ENCODE data around the gene VCP.

The VCP gene

DNA sequence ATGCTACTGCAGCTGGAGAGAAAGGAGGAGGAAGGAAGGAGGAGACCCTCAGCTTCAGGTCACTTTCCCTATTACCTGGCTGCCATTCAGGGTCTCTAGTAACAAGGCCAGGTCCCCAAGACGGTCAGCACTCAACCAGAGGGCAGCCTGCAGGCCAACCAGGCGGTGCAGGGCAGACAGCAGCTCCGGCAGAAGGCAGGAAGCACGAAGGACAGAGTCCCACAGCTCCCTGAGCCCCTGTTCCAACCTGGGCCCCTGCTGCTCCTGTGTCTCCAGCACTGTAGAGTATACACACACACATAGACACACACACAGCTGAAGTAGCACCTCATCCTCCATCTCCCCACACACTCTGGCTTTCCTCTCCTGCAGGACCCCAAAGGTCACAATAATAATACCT, 5.6 kb upstream of the VCP start:
- no peaks in the 10 kb centered on the region for H3K27me3 ChIP-seq (ENCODE audit: control insufficient read depth in 1 of 2, insufficient read depth in 2 of 2, low read length in 2 of 2)
- H3K36me3 ChIP-seq (ENCODE audit: control insufficient read depth in 1 of 2, insufficient read depth in 2 of 2, low read length in 2 of 2), result peaks cover 0 to 23% of the 10 kb centered on the region in 2 donors
- peak overlapping the region; percentile 84 to 92 for H3K4me3 ChIP-seq (ENCODE audit: low read depth in 1 of 2, low read length in 2 of 2)
- H3K4me1 ChIP-seq (ENCODE audit: control insufficient read depth in 1 of 2, insufficient read depth in 2 of 2, low read length in 2 of 2), result peaks cover 16 to 24% of the 10 kb centered on the region in 2 donors
- no peak overlapping the region for H3K27ac ChIP-seq (ENCODE audit: low read depth, low read length)
- H3K9me3 ChIP-seq (ENCODE audit: control insufficient read depth in 1 of 2, low read length in 2 of 2), result no peaks in the 10 kb centered on the region
- peak overlapping the region in 1 of 2 donors; percentile 88 for H3K9ac ChIP-seq (ENCODE audit: low read depth in 1 of 2, low read length in 2 of 2)

DNA sequence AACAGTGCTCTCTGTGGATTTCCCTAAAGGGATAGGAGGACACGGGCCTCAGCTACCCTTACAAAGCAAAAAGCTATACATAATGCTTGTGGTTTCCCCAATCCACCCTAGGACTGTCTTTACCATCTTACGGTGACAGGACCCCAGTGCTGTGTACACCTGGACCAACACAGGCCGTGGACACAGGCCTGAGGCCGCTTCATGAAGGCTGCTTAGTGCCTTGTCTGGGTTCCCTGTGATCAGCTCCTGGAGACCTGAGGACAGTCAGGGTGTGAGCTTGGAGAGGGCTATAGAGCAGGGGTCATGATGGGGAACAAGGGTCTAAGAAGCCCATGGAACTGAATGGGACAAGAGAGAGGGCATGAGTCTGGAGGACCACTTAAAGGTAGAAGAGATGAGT, 4.4 kb upstream of the VCP start:
- Histone ChIP-seq H3K4me3 (ENCODE audit: low read depth in 1 of 2, low read length in 2 of 2) (no peak overlapping the region), H3K27ac (ENCODE audit: low read depth, low read length) (no peak overlapping the region), H3K9ac (ENCODE audit: low read depth in 1 of 2, low read length in 2 of 2) (no peak overlapping the region), H3K9me3 (ENCODE audit: control insufficient read depth in 1 of 2, low read length in 2 of 2) (no peaks in the 10 kb centered on the region), H3K27me3 (ENCODE audit: control insufficient read depth in 1 of 2, insufficient read depth in 2 of 2, low read length in 2 of 2) (no peaks in the 10 kb centered on the region), H3K36me3 (ENCODE audit: control insufficient read depth in 1 of 2, insufficient read depth in 2 of 2, low read length in 2 of 2) (peaks cover 0 to 23% of the 10 kb centered on the region in 2 donors), H3K4me1 (ENCODE audit: control insufficient read depth in 1 of 2, insufficient read depth in 2 of 2, low read length in 2 of 2) (peaks cover 20 to 27% of the 10 kb centered on the region in 2 donors)

DNA sequence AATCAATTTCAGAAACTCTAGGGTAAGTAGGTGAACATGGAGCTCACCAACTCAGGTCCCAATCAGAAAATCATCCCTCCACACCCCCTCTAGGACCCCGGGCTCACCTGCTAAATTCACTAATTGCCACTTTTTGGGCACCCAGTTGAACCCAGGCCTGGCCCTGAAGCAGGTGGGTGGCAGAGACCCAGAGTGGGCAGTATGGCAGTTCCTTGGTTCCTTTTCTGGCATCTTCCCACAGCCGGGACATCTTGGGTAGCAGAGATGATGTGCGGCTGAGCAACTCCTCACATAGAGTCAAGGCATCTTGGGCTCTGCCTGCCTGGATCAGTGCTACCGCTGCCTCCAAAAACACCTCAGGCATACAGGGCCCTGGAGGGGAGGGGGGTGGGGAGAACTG, 2.9 kb upstream of the VCP start:
- Histone ChIP-seq H3K4me3 (ENCODE audit: low read depth in 1 of 2, low read length in 2 of 2) (no peak overlapping the region), H3K9ac (ENCODE audit: low read depth in 1 of 2, low read length in 2 of 2) (no peak overlapping the region), H3K27me3 (ENCODE audit: control insufficient read depth in 1 of 2, insufficient read depth in 2 of 2, low read length in 2 of 2) (no peaks in the 10 kb centered on the region), H3K4me1 (ENCODE audit: control insufficient read depth in 1 of 2, insufficient read depth in 2 of 2, low read length in 2 of 2) (peaks cover 20 to 34% of the 10 kb centered on the region in 2 donors), H3K9me3 (ENCODE audit: control insufficient read depth in 1 of 2, low read length in 2 of 2) (no peaks in the 10 kb centered on the region), H3K36me3 (ENCODE audit: control insufficient read depth in 1 of 2, insufficient read depth in 2 of 2, low read length in 2 of 2) (peaks cover 0 to 23% of the 10 kb centered on the region in 2 donors), H3K27ac (ENCODE audit: low read depth, low read length) (no peak overlapping the region)

DNA sequence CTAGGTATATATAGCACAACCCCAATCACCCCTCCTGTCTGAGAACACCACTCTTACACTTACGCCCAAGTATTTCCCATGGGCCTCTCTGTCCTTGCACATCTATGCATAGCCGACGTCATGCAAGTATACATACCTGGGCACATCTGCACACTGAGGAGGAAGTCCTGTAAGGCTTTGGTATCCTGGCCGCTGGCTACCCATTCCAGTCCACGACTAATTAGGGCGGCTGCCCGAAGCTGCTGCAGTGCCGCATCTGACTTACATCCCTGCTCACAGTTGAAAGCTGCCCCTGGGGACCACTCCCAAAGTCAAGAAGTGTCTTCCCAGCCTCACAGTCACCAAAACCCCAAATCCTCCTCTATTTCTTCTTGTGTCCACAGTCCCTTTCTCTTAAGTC, 2.4 kb upstream of the VCP start:
- no peak overlapping the region for H3K4me3 ChIP-seq (ENCODE audit: low read depth in 1 of 2, low read length in 2 of 2)
- peaks cover 24 to 38% of the 10 kb centered on the region in 2 donors for H3K4me1 ChIP-seq (ENCODE audit: control insufficient read depth in 1 of 2, insufficient read depth in 2 of 2, low read length in 2 of 2)
- no peak overlapping the region for H3K27ac ChIP-seq (ENCODE audit: low read depth, low read length)
- H3K9ac ChIP-seq (ENCODE audit: low read depth in 1 of 2, low read length in 2 of 2), result no peak overlapping the region
- peaks cover 4 to 23% of the 10 kb centered on the region in 2 donors for H3K36me3 ChIP-seq (ENCODE audit: control insufficient read depth in 1 of 2, insufficient read depth in 2 of 2, low read length in 2 of 2)
- no peaks in the 10 kb centered on the region for H3K27me3 ChIP-seq (ENCODE audit: control insufficient read depth in 1 of 2, insufficient read depth in 2 of 2, low read length in 2 of 2)
- no peaks in the 10 kb centered on the region for H3K9me3 ChIP-seq (ENCODE audit: control insufficient read depth in 1 of 2, low read length in 2 of 2)

DNA sequence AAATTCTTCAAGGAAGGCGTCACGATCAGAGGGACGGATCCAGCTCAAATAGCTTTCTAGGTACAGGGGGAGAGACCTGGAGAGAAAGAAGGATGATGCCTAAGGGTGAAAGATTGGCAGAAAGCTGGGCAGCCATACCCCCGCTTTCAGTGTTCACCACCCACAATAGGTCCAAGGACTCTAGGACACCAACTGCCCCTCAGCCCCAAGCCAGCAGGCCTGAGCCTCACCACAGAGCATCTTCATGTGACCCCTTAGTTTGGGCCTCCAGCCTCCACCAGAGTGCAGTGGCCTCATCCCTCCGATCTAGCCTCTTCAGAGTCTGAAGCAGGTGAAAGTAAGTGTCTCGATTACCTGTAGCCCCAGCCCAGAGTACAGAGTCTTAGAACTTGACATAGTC, 1.7 kb upstream of the VCP start:
- Histone ChIP-seq H3K9me3 (ENCODE audit: control insufficient read depth in 1 of 2, low read length in 2 of 2) (no peaks in the 10 kb centered on the region), H3K27me3 (ENCODE audit: control insufficient read depth in 1 of 2, insufficient read depth in 2 of 2, low read length in 2 of 2) (no peaks in the 10 kb centered on the region), H3K27ac (ENCODE audit: low read depth, low read length) (no peak overlapping the region), H3K4me3 (ENCODE audit: low read depth in 1 of 2, low read length in 2 of 2) (no peak overlapping the region), H3K36me3 (ENCODE audit: control insufficient read depth in 1 of 2, insufficient read depth in 2 of 2, low read length in 2 of 2) (peaks cover 5 to 23% of the 10 kb centered on the region in 2 donors), H3K9ac (ENCODE audit: low read depth in 1 of 2, low read length in 2 of 2) (no peak overlapping the region), H3K4me1 (ENCODE audit: control insufficient read depth in 1 of 2, insufficient read depth in 2 of 2, low read length in 2 of 2) (peaks cover 29 to 40% of the 10 kb centered on the region in 2 donors)

DNA sequence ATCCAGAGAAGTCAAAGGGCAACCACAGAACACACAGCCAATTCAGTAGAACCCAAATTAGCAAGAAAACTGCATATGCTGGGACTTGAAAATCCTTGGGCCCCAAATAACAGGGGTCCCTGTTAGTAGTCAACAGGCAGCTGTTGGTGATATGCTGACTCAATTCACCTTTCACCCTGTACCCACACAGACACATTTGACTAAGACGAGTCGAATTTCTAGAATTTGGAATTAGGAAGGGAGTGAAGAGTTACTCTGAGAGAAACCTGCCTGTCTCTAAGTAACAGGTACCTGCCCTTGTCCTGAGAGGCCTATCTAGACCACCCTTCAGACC, 821 bp upstream of the VCP start:
- Histone ChIP-seq H3K9me3 (ENCODE audit: control insufficient read depth in 1 of 2, low read length in 2 of 2) (no peaks in the 10 kb centered on the region), H3K27ac (ENCODE audit: low read depth, low read length) (peak overlapping the region; percentile 26)

DNA sequence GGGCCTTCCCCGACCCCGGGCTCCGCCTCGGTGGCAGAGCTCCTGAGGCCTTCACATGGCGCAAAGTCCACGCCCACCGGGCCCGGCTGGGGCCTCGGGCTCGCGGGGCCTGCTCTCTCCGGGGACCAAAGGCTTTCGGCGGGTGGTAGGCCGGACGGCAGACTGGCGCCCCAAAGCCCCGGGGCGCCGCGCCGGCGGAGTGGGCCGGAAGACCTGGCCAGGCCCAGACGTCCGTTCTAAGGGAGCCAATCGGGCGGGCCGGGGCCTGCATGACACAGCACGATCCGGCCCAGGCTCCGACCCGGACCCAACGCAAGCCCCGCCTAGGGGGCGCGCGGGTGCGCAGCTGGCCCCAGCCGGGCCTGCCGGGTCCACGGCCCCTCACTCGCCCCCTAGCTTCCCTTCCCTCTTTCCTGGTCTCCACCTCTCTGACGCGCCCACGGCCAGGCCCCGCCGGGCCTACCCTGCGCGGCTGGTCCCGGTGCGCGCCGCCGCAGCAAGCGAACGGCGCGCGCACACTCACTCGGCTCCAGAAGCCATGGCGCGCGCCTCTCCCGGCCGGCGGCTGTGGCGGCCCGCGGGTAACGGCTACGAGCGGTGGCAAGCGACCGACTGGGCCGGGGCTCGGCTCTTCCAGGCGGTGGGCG, 488 bp downstream of the VCP start:
- H3K9ac ChIP-seq (ENCODE audit: low read depth in 1 of 2, low read length in 2 of 2), result peak overlapping the region; percentile 93 to 95
- H3K4me3 ChIP-seq (ENCODE audit: low read depth in 1 of 2, low read length in 2 of 2), result peak overlapping the region; percentile 76 to 92
- H3K4me1 ChIP-seq (ENCODE audit: control insufficient read depth in 1 of 2, insufficient read depth in 2 of 2, low read length in 2 of 2), result peaks cover 37 to 38% of the 10 kb centered on the region in 2 donors
- no peaks in the 10 kb centered on the region for H3K9me3 ChIP-seq (ENCODE audit: control insufficient read depth in 1 of 2, low read length in 2 of 2)
- H3K27ac ChIP-seq (ENCODE audit: low read depth, low read length), result peak overlapping the region; percentile 100
- H3K27me3 ChIP-seq (ENCODE audit: control insufficient read depth in 1 of 2, insufficient read depth in 2 of 2, low read length in 2 of 2), result no peaks in the 10 kb centered on the region
- H3K36me3 ChIP-seq (ENCODE audit: control insufficient read depth in 1 of 2, insufficient read depth in 2 of 2, low read length in 2 of 2), result peaks cover 17 to 41% of the 10 kb centered on the region in 2 donors

More for the DNA sequence above, 821 bp upstream of the VCP start:
- peaks cover 5 to 28% of the 10 kb centered on the region in 2 donors for H3K36me3 ChIP-seq (ENCODE audit: control insufficient read depth in 1 of 2, insufficient read depth in 2 of 2, low read length in 2 of 2)
- H3K4me1 ChIP-seq (ENCODE audit: control insufficient read depth in 1 of 2, insufficient read depth in 2 of 2, low read length in 2 of 2), result peaks cover 29 to 40% of the 10 kb centered on the region in 2 donors
- H3K9ac ChIP-seq (ENCODE audit: low read depth in 1 of 2, low read length in 2 of 2), result peak overlapping the region in 1 of 2 donors; percentile 2
- no peaks in the 10 kb centered on the region for H3K27me3 ChIP-seq (ENCODE audit: control insufficient read depth in 1 of 2, insufficient read depth in 2 of 2, low read length in 2 of 2)
- H3K4me3 ChIP-seq (ENCODE audit: low read depth in 1 of 2, low read length in 2 of 2), result peak overlapping the region; percentile 62 to 76

DNA sequence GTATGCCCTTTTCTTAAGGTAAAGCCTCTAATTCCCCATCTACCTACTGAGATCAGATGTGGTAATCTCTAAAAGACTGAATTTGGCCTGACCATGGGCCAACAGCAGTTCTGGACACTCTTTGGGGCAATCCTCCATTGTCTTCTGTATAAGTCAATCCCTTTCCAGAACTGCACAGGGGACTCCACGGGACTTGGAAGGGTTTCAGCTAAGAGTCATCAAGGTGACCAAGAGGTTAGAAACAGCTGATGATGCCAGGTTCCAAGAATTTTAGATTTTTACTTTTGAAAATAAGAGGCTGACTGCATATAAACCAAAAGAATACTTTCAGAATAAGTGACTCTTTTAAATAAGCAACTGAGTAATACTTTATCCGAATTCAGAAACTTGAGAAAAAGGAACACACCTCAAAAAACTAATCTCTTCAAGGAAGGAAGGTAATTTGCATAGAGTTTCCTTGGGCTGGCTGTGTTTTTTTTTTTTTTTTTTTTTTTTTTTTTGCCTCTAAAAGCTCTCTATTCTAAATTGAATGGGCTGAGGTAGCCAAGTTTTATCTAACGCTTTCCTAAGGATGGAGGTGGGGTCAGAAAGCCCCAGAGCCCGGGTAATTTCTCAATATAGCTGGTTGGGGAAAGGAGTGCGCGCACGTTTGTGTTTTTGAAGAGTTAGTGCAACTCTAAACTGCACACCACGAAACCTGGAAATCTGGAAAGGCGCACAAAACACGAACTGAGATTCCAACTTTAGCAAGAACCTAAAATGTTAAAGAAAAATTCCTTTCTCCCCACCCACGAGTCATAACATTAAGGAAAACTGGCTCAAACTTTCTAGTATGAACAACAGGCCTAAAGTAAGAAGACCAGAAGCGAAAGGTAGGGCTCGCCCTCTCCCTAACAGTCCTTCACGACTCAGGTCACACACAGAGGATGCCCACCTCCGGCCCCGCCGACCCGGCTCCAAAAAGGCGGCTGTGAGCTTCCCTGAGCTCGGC, 1.3 kb downstream of the VCP start:
- Histone ChIP-seq H3K27ac (ENCODE audit: low read depth, low read length) (peak overlapping the region; percentile 100), H3K4me3 (ENCODE audit: low read depth in 1 of 2, low read length in 2 of 2) (peak overlapping the region; percentile 76 to 92), H3K9ac (ENCODE audit: low read depth in 1 of 2, low read length in 2 of 2) (peak overlapping the region; percentile 93 to 95), H3K36me3 (ENCODE audit: control insufficient read depth in 1 of 2, insufficient read depth in 2 of 2, low read length in 2 of 2) (peaks cover 23 to 46% of the 10 kb centered on the region in 2 donors), H3K9me3 (ENCODE audit: control insufficient read depth in 1 of 2, low read length in 2 of 2) (no peaks in the 10 kb centered on the region), H3K27me3 (ENCODE audit: control insufficient read depth in 1 of 2, insufficient read depth in 2 of 2, low read length in 2 of 2) (no peaks in the 10 kb centered on the region), H3K4me1 (ENCODE audit: control insufficient read depth in 1 of 2, insufficient read depth in 2 of 2, low read length in 2 of 2) (peaks cover 37 to 38% of the 10 kb centered on the region in 2 donors)

DNA sequence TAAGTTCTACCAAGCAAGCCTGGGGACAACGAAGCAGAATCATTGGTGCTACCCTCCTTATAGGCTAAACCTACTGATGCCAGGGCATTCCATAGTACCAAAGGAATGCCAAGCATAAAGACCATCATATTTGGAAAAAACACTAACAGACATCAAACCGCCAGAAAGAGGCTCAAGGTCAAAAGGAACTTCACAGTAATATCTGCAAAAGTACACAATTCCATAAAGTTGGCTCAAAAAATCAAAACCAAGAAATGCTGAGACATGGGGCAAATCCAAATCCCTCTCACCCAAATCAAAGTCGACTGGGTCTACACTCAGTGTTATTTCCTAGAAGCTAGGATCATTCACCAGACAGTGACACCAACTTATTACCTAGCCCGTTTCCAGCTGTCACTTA, 3.4 kb downstream of the VCP start:
- no peak overlapping the region for H3K9ac ChIP-seq (ENCODE audit: low read depth in 1 of 2, low read length in 2 of 2)
- peaks cover 38 to 50% of the 10 kb centered on the region in 2 donors for H3K36me3 ChIP-seq (ENCODE audit: control insufficient read depth in 1 of 2, insufficient read depth in 2 of 2, low read length in 2 of 2)
- H3K27ac ChIP-seq (ENCODE audit: low read depth, low read length), result no peak overlapping the region
- H3K9me3 ChIP-seq (ENCODE audit: control insufficient read depth in 1 of 2, low read length in 2 of 2), result no peaks in the 10 kb centered on the region
- peak overlapping the region in 1 of 2 donors; percentile 23 for H3K4me3 ChIP-seq (ENCODE audit: low read depth in 1 of 2, low read length in 2 of 2)
- H3K27me3 ChIP-seq (ENCODE audit: control insufficient read depth in 1 of 2, insufficient read depth in 2 of 2, low read length in 2 of 2), result no peaks in the 10 kb centered on the region
- H3K4me1 ChIP-seq (ENCODE audit: control insufficient read depth in 1 of 2, insufficient read depth in 2 of 2, low read length in 2 of 2), result peaks cover 37 to 38% of the 10 kb centered on the region in 2 donors

DNA sequence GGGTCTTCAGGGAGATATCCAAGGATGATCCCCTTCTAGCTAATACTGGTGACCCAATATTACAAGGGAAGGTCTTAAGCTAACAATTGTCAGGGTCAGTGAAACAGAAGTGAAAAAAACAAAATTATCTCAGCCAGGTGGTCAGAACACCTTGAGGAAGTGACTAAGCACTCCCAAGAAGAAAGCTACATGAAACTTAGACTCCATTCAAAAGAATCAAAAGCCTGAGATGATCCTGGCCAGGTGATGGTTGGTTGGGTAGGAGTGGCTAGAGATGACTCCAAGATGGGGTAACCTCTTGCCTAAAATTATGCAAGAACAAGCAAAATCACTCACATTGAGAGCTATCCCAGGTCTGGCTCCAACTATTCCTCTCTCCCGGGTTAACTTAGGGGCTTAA, 5.4 kb downstream of the VCP start:
- H3K4me1 ChIP-seq (ENCODE audit: control insufficient read depth in 1 of 2, insufficient read depth in 2 of 2, low read length in 2 of 2), result peaks cover 28 to 31% of the 10 kb centered on the region in 2 donors
- H3K27me3 ChIP-seq (ENCODE audit: control insufficient read depth in 1 of 2, insufficient read depth in 2 of 2, low read length in 2 of 2), result no peaks in the 10 kb centered on the region
- no peaks in the 10 kb centered on the region for H3K9me3 ChIP-seq (ENCODE audit: control insufficient read depth in 1 of 2, low read length in 2 of 2)
- H3K36me3 ChIP-seq (ENCODE audit: control insufficient read depth in 1 of 2, insufficient read depth in 2 of 2, low read length in 2 of 2), result peaks cover 57 to 66% of the 10 kb centered on the region in 2 donors
- no peak overlapping the region for H3K4me3 ChIP-seq (ENCODE audit: low read depth in 1 of 2, low read length in 2 of 2)
- no peak overlapping the region for H3K27ac ChIP-seq (ENCODE audit: low read depth, low read length)
- no peak overlapping the region for H3K9ac ChIP-seq (ENCODE audit: low read depth in 1 of 2, low read length in 2 of 2)
